HEK293 (cell line): ENCODE results near the gene LPIN1.

Source experiments
- CTCF ChIA-PET: fragments of 350-600 bp; formaldehyde crosslinking; extraction: SDS; loops from one replicate; lab custom pipeline; 2021; ENCODE audit warnings: antibody characterized with exemption; lab: Yijun Ruan, JAX
- POLR2A ChIA-PET: fragments of 300-600 bp; formaldehyde crosslinking; extraction: SDS; loops from one replicate; lab custom pipeline; 2020; ENCODE audit warnings: antibody characterized with exemption, inconsistent platforms; lab: Yijun Ruan, JAX
- H3K27ac ChIP-seq: fragments of 200-500 bp; sonication (Bioruptor generic); 2 replicates; pipeline ENCODE4 v1.5.1; 2014; ENCODE audit warnings: low read depth, low read length, control low read depth, inconsistent platforms; ENCODE audit errors: extremely low read depth
- H3K36me3 ChIP-seq, 2 experiments: fragments of 200-500 bp in 1 of 2; sonication (Bioruptor generic) in 1 of 2; 1 replicate in 1 of 2; 2 replicates in 1 of 2; pipeline ENCODE4 v1.5.1; 2014 to 2017; ENCODE audit warnings: inconsistent platforms in 2 of 2, low read length in 2 of 2; ENCODE audit not compliant: control insufficient read depth in 2 of 2, insufficient read depth in 1 of 2
- H3K4me1 ChIP-seq: fragments of 200-500 bp; sonication (Bioruptor generic); 2 replicates; pipeline ENCODE4 v1.5.1; 2014; ENCODE audit warnings: mild to moderate bottlenecking, low read length, inconsistent platforms; ENCODE audit not compliant: control insufficient read depth, insufficient read depth
- H3K4me3 ChIP-seq: 2 replicates; pipeline ENCODE4 v1.5.1; 2011; ENCODE audit warnings: low read depth, mild to moderate bottlenecking, control low read depth, low read length, moderate library complexity
- H3K9me3 ChIP-seq: fragments of 200-500 bp; sonication (Bioruptor generic); 2 replicates; pipeline ENCODE4 v1.5.1; 2014; ENCODE audit warnings: low read depth, low read length, inconsistent platforms; ENCODE audit not compliant: control insufficient read depth, insufficient read depth
- CTCF ChIP-seq: fragments of 450-650 bp; formaldehyde crosslinking; IDR thresholded peaks from 2 replicates; pipeline ENCODE4 v1.5.1; 2016; ENCODE audit warnings: missing biosample characterization, missing genetic modification characterization
- GLIS1 ChIP-seq: fragments of 450-650 bp; formaldehyde crosslinking; IDR thresholded peaks from 2 replicates; pipeline ENCODE4 v1.5.1; 2016; ENCODE audit warnings: missing biosample characterization, missing genetic modification characterization
- HOXD13 ChIP-seq: sonication (generic); formaldehyde crosslinking; IDR thresholded peaks from 2 replicates; pipeline ENCODE4 v1.8.0; 2022; ENCODE audit warnings: missing genetic modification reagents, borderline replicate concordance
- KLF16 ChIP-seq: fragments of 450-650 bp; formaldehyde crosslinking; IDR thresholded peaks from 2 replicates; pipeline ENCODE4 v1.5.1; 2017; ENCODE audit warnings: missing biosample characterization, missing genetic modification characterization
- MYNN ChIP-seq: fragments of 450-650 bp; formaldehyde crosslinking; IDR thresholded peaks from 2 replicates; pipeline ENCODE4 v1.5.1; 2016; ENCODE audit warnings: missing biosample characterization, missing genetic modification characterization, borderline replicate concordance
- PRDM6 ChIP-seq: fragments of 450-650 bp; formaldehyde crosslinking; IDR thresholded peaks from 2 replicates; pipeline ENCODE4 v1.5.1; 2017; ENCODE audit warnings: missing biosample characterization, missing genetic modification characterization
- SCRT1 ChIP-seq: fragments of 450-650 bp; formaldehyde crosslinking; IDR thresholded peaks from 2 replicates; pipeline ENCODE4 v1.5.1; 2016; ENCODE audit warnings: missing biosample characterization, missing genetic modification characterization, borderline replicate concordance
- ZBTB6 ChIP-seq: fragments of 450-650 bp; formaldehyde crosslinking; IDR thresholded peaks from 2 replicates; pipeline ENCODE4 v1.5.1; 2017; ENCODE audit warnings: missing biosample characterization, missing genetic modification characterization
- ZFHX2 ChIP-seq: fragments of 450-650 bp; formaldehyde crosslinking; conservative IDR thresholded peaks from 2 replicates; pipeline ENCODE4 v1.5.1; 2016; ENCODE audit warnings: missing biosample characterization, missing genetic modification characterization
- ZFP3 ChIP-seq: fragments of 450-650 bp; formaldehyde crosslinking; IDR thresholded peaks from 2 replicates; pipeline ENCODE4 v1.5.1; 2016; ENCODE audit warnings: low read depth, missing biosample characterization, missing genetic modification characterization
- ZFP41 ChIP-seq: fragments of 450-650 bp; formaldehyde crosslinking; IDR thresholded peaks from 2 replicates; pipeline ENCODE4 v1.5.1; 2016; ENCODE audit warnings: missing biosample characterization, missing genetic modification characterization, borderline replicate concordance
- ZIC2 ChIP-seq: fragments of 450-650 bp; formaldehyde crosslinking; IDR thresholded peaks from 2 replicates; pipeline ENCODE4 v1.5.1; 2016; ENCODE audit warnings: missing biosample characterization, missing genetic modification characterization
- ZNF10 ChIP-seq: fragments of 450-650 bp; formaldehyde crosslinking; IDR thresholded peaks from 2 replicates; pipeline ENCODE4 v1.5.1; 2017; ENCODE audit warnings: missing biosample characterization, missing genetic modification characterization
- ZNF280C ChIP-seq: fragments of 450-650 bp; formaldehyde crosslinking; IDR thresholded peaks from 2 replicates; pipeline ENCODE4 v1.5.1; 2016; ENCODE audit warnings: missing biosample characterization, missing genetic modification characterization
- ZNF292 ChIP-seq: fragments of 450-650 bp; formaldehyde crosslinking; IDR thresholded peaks from 2 replicates; pipeline ENCODE4 v1.5.1; 2016; ENCODE audit warnings: low read depth, missing biosample characterization, missing genetic modification characterization, borderline replicate concordance
- ZNF335 ChIP-seq: fragments of 450-650 bp; formaldehyde crosslinking; conservative IDR thresholded peaks from 2 replicates; pipeline ENCODE4 v1.5.1; 2016; ENCODE audit warnings: missing biosample characterization, missing genetic modification characterization
- ZNF426 ChIP-seq: fragments of 450-650 bp; formaldehyde crosslinking; IDR thresholded peaks from 2 replicates; pipeline ENCODE4 v1.5.1; 2017; ENCODE audit warnings: missing biosample characterization, missing genetic modification characterization, mild to moderate bottlenecking, inconsistent platforms, moderate library complexity
- ZNF48 ChIP-seq: fragments of 450-650 bp; formaldehyde crosslinking; IDR thresholded peaks from 2 replicates; pipeline ENCODE4 v1.5.1; 2016; ENCODE audit warnings: missing biosample characterization, missing genetic modification characterization
- ZNF488 ChIP-seq: fragments of 450-650 bp; formaldehyde crosslinking; IDR thresholded peaks from 2 replicates; pipeline ENCODE4 v1.5.1; 2016; ENCODE audit warnings: missing biosample characterization, missing genetic modification characterization
- ZNF549 ChIP-seq: fragments of 450-650 bp; IDR thresholded peaks from 2 replicates; pipeline ENCODE4 v1.5.1; 2018; ENCODE audit warnings: missing biosample characterization, missing genetic modification characterization, mild to moderate bottlenecking, inconsistent platforms, moderate library complexity
- ZNF558 ChIP-seq: fragments of 450-650 bp; formaldehyde crosslinking; IDR thresholded peaks from 2 replicates; pipeline ENCODE4 v1.5.1; 2016; ENCODE audit warnings: missing biosample characterization, missing genetic modification characterization
- ZNF585B ChIP-seq: fragments of 450-650 bp; formaldehyde crosslinking; IDR thresholded peaks from 2 replicates; pipeline ENCODE4 v1.5.1; 2016; ENCODE audit warnings: missing biosample characterization, missing genetic modification characterization
- ZNF624 ChIP-seq: fragments of 450-650 bp; formaldehyde crosslinking; IDR thresholded peaks from 2 replicates; pipeline ENCODE4 v1.5.1; 2017; ENCODE audit warnings: missing biosample characterization, missing genetic modification characterization
- ZNF626 ChIP-seq: fragments of 450-650 bp; sonication (Bioruptor Pico); formaldehyde crosslinking; IDR thresholded peaks from 2 replicates; pipeline ENCODE4 v1.5.1; 2018; ENCODE audit warnings: missing biosample characterization, missing genetic modification characterization, inconsistent platforms
- ZNF677 ChIP-seq: fragments of 450-650 bp; IDR thresholded peaks from 2 replicates; pipeline ENCODE4 v1.5.0; 2018; ENCODE audit warnings: missing biosample characterization, mild to moderate bottlenecking, missing genetic modification characterization, moderate library complexity
- ZSCAN23 ChIP-seq: fragments of 450-650 bp; formaldehyde crosslinking; IDR thresholded peaks from 2 replicates; pipeline ENCODE4 v1.5.1; 2016; ENCODE audit warnings: missing biosample characterization, missing genetic modification characterization

LPIN1 gene

GRCh38 chr2:11871421-11871820, 125.0 kb downstream of the LPIN1 start:
- H3K4me3 ChIP-seq = no peak overlapping the region
- CTCF ChIA-PET = interaction anchor here (3.0 kb wide), 1 partner anchor 8 kb away, joined by 15 read pairs; no protein-coding TSS in a partner anchor
- H3K9me3 ChIP-seq = no peaks in the 10 kb centered on the region
- TF ChIP-seq CTCF (tag by site-specific recombination) = no peak
- TF ChIP-seq MYNN (tag by site-specific recombination) = no peak
- no peak for TF ChIP-seq ZBTB6 (tag by site-specific recombination)
- TF ChIP-seq ZFHX2 (tag by site-specific recombination) = no peak
- no peak for TF ChIP-seq ZFP3 (tag by site-specific recombination)
- TF ChIP-seq ZNF292 = no peak
- no peak for TF ChIP-seq ZNF426
- POLR2A ChIA-PET = no interaction called here
- H3K27ac ChIP-seq = no peak overlapping the region
- H3K36me3 ChIP-seq = no peaks in the 10 kb centered on the region
- no peaks in the 10 kb centered on the region for H3K4me1 ChIP-seq

GRCh38 chr2:11872247-11872947, 126.0 kb downstream of the LPIN1 start:
- POLR2A ChIA-PET = no interaction called here
- TF ChIP-seq PRDM6 (tag by site-specific recombination) (no peak), ZIC2 (tag by site-specific recombination) (no peak), ZNF626 (no peak), ZNF48 (tag by site-specific recombination) (no peak), SCRT1 (tag by site-specific recombination) (no peak), KLF16 (tag by site-specific recombination) (no peak), ZNF488 (tag by site-specific recombination) (no peak), ZNF335 (tag by site-specific recombination) (no peak), ZNF624 (tag by site-specific recombination) (no peak), ZNF585B (tag by site-specific recombination) (no peak), ZNF677 (no peak), ZNF558 (tag by site-specific recombination) (no peak), GLIS1 (tag by site-specific recombination) (no peak), ZSCAN23 (no peak), ZNF280C (no peak), ZFP41 (tag by site-specific recombination) (no peak), ZNF10 (tag by site-specific recombination) (no peak), ZNF549 (tag by site-specific recombination) (no peak), HOXD13 (CRISPR knock-in tag) (no peak)
- CTCF ChIA-PET = interaction anchor here (0.5 to 3.0 kb wide), 3 partner anchors 9 to 324 kb away, joined by 3 to 15 read pairs (median 5); no protein-coding TSS in a partner anchor

More at GRCh38 chr2:11872247-11872947, 126.0 kb downstream of the LPIN1 start:
- Histone ChIP-seq H3K4me1 (no peaks in the 10 kb centered on the region), H3K4me3 (no peak overlapping the region), H3K36me3 (no peaks in the 10 kb centered on the region), H3K9me3 (no peaks in the 10 kb centered on the region), H3K27ac (no peak overlapping the region)
